Measurements from ENCODE around the gene RNF17.

Gene RNF17

GRCh38 chr13:24724714-24725113, 39.3 kb upstream of the RNF17 start:
- no peak for TF ChIP-seq FOXM1 (IDR thresholded peaks at IDR 0.05; ENCODE audit: borderline replicate concordance, low read depth)
- no peak for TF ChIP-seq USF1 (IDR thresholded peaks at IDR 0.05)
- TF ChIP-seq TCF12 (IDR thresholded peaks at IDR 0.05; ENCODE audit: low read depth): no peak
- no peak for TF ChIP-seq EGR1 (IDR thresholded peaks at IDR 0.05)
- TF ChIP-seq TAF1 (IDR thresholded peaks at IDR 0.05; ENCODE audit: low read depth): no peak
- TF ChIP-seq CEBPB (IDR thresholded peaks at IDR 0.05): no peak
- no peak for TF ChIP-seq NFIC (IDR thresholded peaks at IDR 0.05)
- TF ChIP-seq MAX (IDR thresholded peaks at IDR 0.05): no peak
- no peak for TF ChIP-seq EP300 (IDR thresholded peaks at IDR 0.05; ENCODE audit: borderline replicate concordance)
- TF ChIP-seq TEAD4 (IDR thresholded peaks at IDR 0.05): no peak
- TF ChIP-seq RAD21 (IDR thresholded peaks at IDR 0.05; ENCODE audit: low read depth): no peak
- TF ChIP-seq REST (IDR thresholded peaks at IDR 0.05; ENCODE audit: low read depth): no peak

- TF ChIP-seq FOXM1 (IDR thresholded peaks at IDR 0.05; ENCODE audit: borderline replicate concordance, low read depth): no peak
- no peak for TF ChIP-seq CREB1 (IDR thresholded peaks at IDR 0.05; ENCODE audit: low read depth)
- TF ChIP-seq RAD21 (IDR thresholded peaks at IDR 0.05; ENCODE audit: low read depth): no peak
- TF ChIP-seq MAX (IDR thresholded peaks at IDR 0.05): no peak
- no peak for TF ChIP-seq ZBTB7A (IDR thresholded peaks at IDR 0.05; ENCODE audit: low read depth)
- TF ChIP-seq TEAD4 (IDR thresholded peaks at IDR 0.05): no peak
- TF ChIP-seq NFIC (IDR thresholded peaks at IDR 0.05): no peak
- no peak for TF ChIP-seq EP300 (IDR thresholded peaks at IDR 0.05; ENCODE audit: borderline replicate concordance)
- no peak for TF ChIP-seq USF1 (IDR thresholded peaks at IDR 0.05)
- no peak for TF ChIP-seq EGR1 (IDR thresholded peaks at IDR 0.05)
- TF ChIP-seq TAF1 (IDR thresholded peaks at IDR 0.05; ENCODE audit: low read depth): no peak
- TF ChIP-seq CEBPB (IDR thresholded peaks at IDR 0.05): no peak
- TF ChIP-seq REST (IDR thresholded peaks at IDR 0.05; ENCODE audit: low read depth): no peak
- no peak for TF ChIP-seq TCF12 (IDR thresholded peaks at IDR 0.05; ENCODE audit: low read depth)
Observed at GRCh38 chr13:24725379-24725778, 38.6 kb upstream of the RNF17 start.

- peak; percentile 78 for TF ChIP-seq RAD21 (IDR thresholded peaks at IDR 0.05; ENCODE audit: low read depth)
- no peak for TF ChIP-seq TAF1 (IDR thresholded peaks at IDR 0.05; ENCODE audit: low read depth)
Observed at GRCh38 chr13:24727731-24728601, 36.0 kb upstream of the RNF17 start.

- TF ChIP-seq TEAD4 (IDR thresholded peaks at IDR 0.05) (no peak), ZBTB7A (IDR thresholded peaks at IDR 0.05; ENCODE audit: low read depth) (no peak)
Observed at GRCh38 chr13:24734950-24735349, 29.0 kb upstream of the RNF17 start.

GRCh38 chr13:24737042-24737441, 26.9 kb upstream of the RNF17 start:
- TF ChIP-seq TCF12 (IDR thresholded peaks at IDR 0.05; ENCODE audit: low read depth): no peak
- TF ChIP-seq NFIC (IDR thresholded peaks at IDR 0.05): no peak
- no peak for TF ChIP-seq USF1 (IDR thresholded peaks at IDR 0.05)
- no peak for TF ChIP-seq TAF1 (IDR thresholded peaks at IDR 0.05; ENCODE audit: low read depth)
- no peak for TF ChIP-seq EGR1 (IDR thresholded peaks at IDR 0.05)
- no peak for TF ChIP-seq MAX (IDR thresholded peaks at IDR 0.05)
- no peak for TF ChIP-seq YY1 (IDR thresholded peaks at IDR 0.05; ENCODE audit: low read depth)
- no peak for TF ChIP-seq REST (IDR thresholded peaks at IDR 0.05; ENCODE audit: low read depth)
- TF ChIP-seq TEAD4 (IDR thresholded peaks at IDR 0.05): no peak
- no peak for TF ChIP-seq FOXM1 (IDR thresholded peaks at IDR 0.05; ENCODE audit: borderline replicate concordance, low read depth)
- no peak for TF ChIP-seq ZBTB7A (IDR thresholded peaks at IDR 0.05; ENCODE audit: low read depth)
- TF ChIP-seq CEBPB (IDR thresholded peaks at IDR 0.05): no peak
- no peak for TF ChIP-seq EP300 (IDR thresholded peaks at IDR 0.05; ENCODE audit: borderline replicate concordance)
- no peak for TF ChIP-seq RAD21 (IDR thresholded peaks at IDR 0.05; ENCODE audit: low read depth)
- TF ChIP-seq CREB1 (IDR thresholded peaks at IDR 0.05; ENCODE audit: low read depth): no peak

Data from Ishikawa (cell line).